Measurements from ENCODE around the gene DGKI. TPM values are rescaled to one million over a fixed set of nuclear protein-coding genes. Genes with fewer than 3 reads are reported as not detected.

Gene DGKI
- total RNA-seq, 2 experiments from 2014 or later: 0.46 TPM; not detected in 1

DNA sequence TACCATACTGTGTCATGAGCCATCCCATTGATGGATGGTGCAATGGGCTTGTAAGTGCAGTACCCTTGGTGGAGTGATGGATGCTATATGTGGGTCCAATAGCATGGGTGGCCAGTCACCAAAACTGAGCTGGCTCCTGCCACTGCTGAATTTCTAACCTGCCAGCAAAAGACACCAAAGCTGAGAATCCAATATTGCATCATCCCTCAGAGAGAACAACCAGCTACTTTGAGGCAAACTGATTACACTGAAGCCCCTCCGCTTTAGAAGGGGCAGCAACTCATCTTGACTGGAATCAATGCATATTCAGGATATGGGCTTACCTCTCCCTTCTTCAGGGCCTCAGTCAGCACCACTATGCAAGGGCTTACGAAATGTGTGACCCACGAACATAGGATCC is 211.6 kb downstream of the DGKI start:
- Histone ChIP-seq H3K4me3 (ENCODE audit: low read depth, low read length, poor library complexity, severe bottlenecking) (no peak overlapping the region), H3K79me2 (ENCODE audit: insufficient read depth, low read depth, low read length) (no peaks in the 10 kb centered on the region), H3K9me3 (ENCODE audit: low read length) (no peaks in the 10 kb centered on the region), H3K4me1 (ENCODE audit: insufficient read depth, low read length, poor library complexity, severe bottlenecking) (no peaks in the 10 kb centered on the region), H2AFZ (ENCODE audit: low read length) (no peak overlapping the region), H3K9me2 (ENCODE audit: insufficient read depth, low read length) (no peaks in the 10 kb centered on the region), H3K36me3 (ENCODE audit: insufficient read depth, low read length) (no peaks in the 10 kb centered on the region), H3K4me2 (ENCODE audit: low read length) (no peak overlapping the region), H4K20me1 (ENCODE audit: insufficient read depth, low read length) (no peaks in the 10 kb centered on the region), H3K27ac (ENCODE audit: low read depth, low read length, poor library complexity, severe bottlenecking) (no peak overlapping the region)
- BruUV-seq (replicated peaks): no TSS peak
- TF ChIP-seq EZH2phosphoT487 (IDR thresholded peaks at IDR 0.05; ENCODE audit: borderline replicate concordance, low read depth, low read length): no peak
- TF ChIP-seq, protein P1, sequence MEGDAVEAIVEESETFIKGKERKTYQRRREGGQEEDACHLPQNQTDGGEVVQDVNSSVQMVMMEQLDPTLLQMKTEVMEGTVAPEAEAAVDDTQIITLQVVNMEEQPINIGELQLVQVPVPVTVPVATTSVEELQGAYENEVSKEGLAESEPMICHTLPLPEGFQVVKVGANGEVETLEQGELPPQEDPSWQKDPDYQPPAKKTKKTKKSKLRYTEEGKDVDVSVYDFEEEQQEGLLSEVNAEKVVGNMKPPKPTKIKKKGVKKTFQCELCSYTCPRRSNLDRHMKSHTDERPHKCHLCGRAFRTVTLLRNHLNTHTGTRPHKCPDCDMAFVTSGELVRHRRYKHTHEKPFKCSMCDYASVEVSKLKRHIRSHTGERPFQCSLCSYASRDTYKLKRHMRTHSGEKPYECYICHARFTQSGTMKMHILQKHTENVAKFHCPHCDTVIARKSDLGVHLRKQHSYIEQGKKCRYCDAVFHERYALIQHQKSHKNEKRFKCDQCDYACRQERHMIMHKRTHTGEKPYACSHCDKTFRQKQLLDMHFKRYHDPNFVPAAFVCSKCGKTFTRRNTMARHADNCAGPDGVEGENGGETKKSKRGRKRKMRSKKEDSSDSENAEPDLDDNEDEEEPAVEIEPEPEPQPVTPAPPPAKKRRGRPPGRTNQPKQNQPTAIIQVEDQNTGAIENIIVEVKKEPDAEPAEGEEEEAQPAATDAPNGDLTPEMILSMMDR (conservative IDR thresholded peaks at IDR 0.05; ENCODE audit: low read length): no peak
- CTCF ChIA-PET (ENCODE audit: unreplicated experiment): no interaction called here
- no peak for DNase-seq (ENCODE audit: low spot score)
- intact Hi-C loops (cut with micrococcal nuclease; ENCODE audit: unreplicated experiment): no loop called here
- POLR2A ChIA-PET: no interaction called here

DNA sequence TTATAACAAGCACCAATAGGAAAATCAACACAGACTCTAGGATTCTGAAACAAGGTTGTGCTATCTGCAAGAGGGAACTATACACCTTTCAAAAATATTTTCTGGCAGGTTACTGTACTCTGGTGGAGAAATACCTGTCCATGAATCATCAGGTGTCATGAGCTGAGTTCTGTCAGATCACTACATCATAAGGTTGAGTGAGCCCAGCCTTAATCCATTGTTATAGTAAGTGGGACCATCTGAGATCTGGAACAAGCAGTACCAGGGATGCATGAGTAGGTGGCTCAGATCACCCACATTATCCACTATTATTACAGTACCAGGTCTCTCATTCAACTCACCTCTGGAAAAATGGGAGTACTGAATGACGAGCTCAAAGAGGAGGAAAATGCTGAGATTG is 212.4 kb downstream of the DGKI start:
- Histone ChIP-seq H2AFZ (ENCODE audit: low read length) (no peak overlapping the region), H3K9me3 (ENCODE audit: low read length) (no peaks in the 10 kb centered on the region), H3K27ac (ENCODE audit: low read depth, low read length, poor library complexity, severe bottlenecking) (no peak overlapping the region), H4K20me1 (ENCODE audit: insufficient read depth, low read length) (no peaks in the 10 kb centered on the region), H3K4me2 (ENCODE audit: low read length) (no peak overlapping the region), H3K36me3 (ENCODE audit: insufficient read depth, low read length) (no peaks in the 10 kb centered on the region), H3K4me1 (ENCODE audit: insufficient read depth, low read length, poor library complexity, severe bottlenecking) (no peaks in the 10 kb centered on the region), H3K9me2 (ENCODE audit: insufficient read depth, low read length) (no peaks in the 10 kb centered on the region), H3K79me2 (ENCODE audit: insufficient read depth, low read depth, low read length) (no peaks in the 10 kb centered on the region), H3K4me3 (ENCODE audit: low read depth, low read length, poor library complexity, severe bottlenecking) (no peak overlapping the region)
- intact Hi-C loops (cut with micrococcal nuclease; ENCODE audit: unreplicated experiment): no loop called here
- no peak for TF ChIP-seq EZH2phosphoT487 (IDR thresholded peaks at IDR 0.05; ENCODE audit: borderline replicate concordance, low read depth, low read length)
- TF ChIP-seq, protein P1 (conservative IDR thresholded peaks at IDR 0.05; ENCODE audit: low read length): no peak
- no peak for DNase-seq (ENCODE audit: low spot score)
- BruUV-seq (replicated peaks): no TSS peak
- ChIA-PET POLR2A (no interaction called here), CTCF (ENCODE audit: unreplicated experiment) (no interaction called here)

DNA sequence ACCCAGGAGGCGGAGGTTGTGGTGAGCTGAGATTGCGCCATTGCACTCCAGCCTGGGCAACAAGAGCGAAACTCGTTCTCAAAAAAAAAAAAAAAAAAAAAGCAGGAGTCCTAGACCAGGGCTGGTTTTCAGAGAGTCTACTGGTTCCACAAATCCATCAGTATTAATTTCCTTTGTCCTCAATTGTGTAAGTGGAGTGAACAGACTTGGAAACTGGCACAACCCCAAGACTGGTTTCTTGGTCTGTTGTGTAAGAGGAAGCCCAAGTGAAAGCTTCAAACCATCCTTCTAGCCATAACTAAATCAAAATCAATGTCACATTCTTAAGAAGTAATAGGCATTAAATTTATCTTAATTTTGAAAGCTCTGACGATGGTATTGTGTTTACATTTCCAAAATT is 213.6 kb downstream of the DGKI start:
- Histone ChIP-seq H3K36me3 (ENCODE audit: insufficient read depth, low read length) (no peaks in the 10 kb centered on the region), H4K20me1 (ENCODE audit: insufficient read depth, low read length) (no peaks in the 10 kb centered on the region), H2AFZ (ENCODE audit: low read length) (no peak overlapping the region), H3K27ac (ENCODE audit: low read depth, low read length, poor library complexity, severe bottlenecking) (no peak overlapping the region), H3K4me3 (ENCODE audit: low read depth, low read length, poor library complexity, severe bottlenecking) (no peak overlapping the region), H3K9me2 (ENCODE audit: insufficient read depth, low read length) (no peaks in the 10 kb centered on the region), H3K4me2 (ENCODE audit: low read length) (no peak overlapping the region), H3K4me1 (ENCODE audit: insufficient read depth, low read length, poor library complexity, severe bottlenecking) (no peaks in the 10 kb centered on the region), H3K9me3 (ENCODE audit: low read length) (no peaks in the 10 kb centered on the region), H3K79me2 (ENCODE audit: insufficient read depth, low read depth, low read length) (no peaks in the 10 kb centered on the region)
- TF ChIP-seq, protein P1 (conservative IDR thresholded peaks at IDR 0.05; ENCODE audit: low read length): no peak
- TF ChIP-seq EZH2phosphoT487 (IDR thresholded peaks at IDR 0.05; ENCODE audit: borderline replicate concordance, low read depth, low read length): no peak
- CTCF ChIA-PET (ENCODE audit: unreplicated experiment): no interaction called here
- intact Hi-C loops (cut with micrococcal nuclease; ENCODE audit: unreplicated experiment): no loop called here
- POLR2A ChIA-PET: interaction anchor here (0.5 to 0.7 kb wide), 2 partner anchors 10 to 228 kb away, joined by 3 to 5 read pairs; no protein-coding TSS in a partner anchor
- DNase-seq (ENCODE audit: low spot score): no peak
- BruUV-seq (replicated peaks): no TSS peak
